Ishikawa (cell line): Measurements from ENCODE around the gene IL26.

ENCODE experiments used
- CEBPB ChIP-seq: IDR thresholded peaks from 2 replicates; pipeline ENCODE4 v1.6.1; 2012
- CREB1 ChIP-seq: IDR thresholded peaks from 2 replicates; pipeline ENCODE4 v1.6.1; 2012; ENCODE audit warnings: low read depth
- EGR1 ChIP-seq: IDR thresholded peaks from 2 replicates; pipeline ENCODE4 v1.6.1; 2012
- EP300 ChIP-seq: IDR thresholded peaks from 2 replicates; pipeline ENCODE4 v1.6.1; 2012; ENCODE audit warnings: borderline replicate concordance
- FOXM1 ChIP-seq: IDR thresholded peaks from 2 replicates; pipeline ENCODE4 v1.6.1; 2012; ENCODE audit warnings: low read depth, borderline replicate concordance
- NFIC ChIP-seq: IDR thresholded peaks from 2 replicates; pipeline ENCODE4 v1.6.1; 2012
- RAD21 ChIP-seq: IDR thresholded peaks from 2 replicates; pipeline ENCODE4 v1.6.1; 2012; ENCODE audit warnings: low read depth
- TAF1 ChIP-seq: IDR thresholded peaks from 2 replicates; pipeline ENCODE4 v1.6.1; 2012; ENCODE audit warnings: low read depth, mild to moderate bottlenecking
- TCF12 ChIP-seq: IDR thresholded peaks from 2 replicates; pipeline ENCODE4 v1.6.1; 2012; ENCODE audit warnings: low read depth
- TEAD4 ChIP-seq: IDR thresholded peaks from 2 replicates; pipeline ENCODE4 v1.6.1; 2012
- YY1 ChIP-seq: IDR thresholded peaks from 2 replicates; pipeline ENCODE4 v1.6.1; 2012; ENCODE audit warnings: low read depth
- ZBTB7A ChIP-seq: IDR thresholded peaks from 2 replicates; pipeline ENCODE4 v1.6.1; 2012; ENCODE audit warnings: low read depth
- TF ChIP-seq, protein P1 (sequence below): IDR thresholded peaks from 2 replicates; pipeline ENCODE4 v1.6.1; 2012
- TF ChIP-seq, protein P2 (sequence below): IDR thresholded peaks from 2 replicates; pipeline ENCODE4 v1.6.1; 2012; ENCODE audit warnings: low read depth, mild to moderate bottlenecking
- TF ChIP-seq, protein P3 (sequence below): IDR thresholded peaks from 2 replicates; pipeline ENCODE4 v1.6.1; 2012

IL26 gene

DNA sequence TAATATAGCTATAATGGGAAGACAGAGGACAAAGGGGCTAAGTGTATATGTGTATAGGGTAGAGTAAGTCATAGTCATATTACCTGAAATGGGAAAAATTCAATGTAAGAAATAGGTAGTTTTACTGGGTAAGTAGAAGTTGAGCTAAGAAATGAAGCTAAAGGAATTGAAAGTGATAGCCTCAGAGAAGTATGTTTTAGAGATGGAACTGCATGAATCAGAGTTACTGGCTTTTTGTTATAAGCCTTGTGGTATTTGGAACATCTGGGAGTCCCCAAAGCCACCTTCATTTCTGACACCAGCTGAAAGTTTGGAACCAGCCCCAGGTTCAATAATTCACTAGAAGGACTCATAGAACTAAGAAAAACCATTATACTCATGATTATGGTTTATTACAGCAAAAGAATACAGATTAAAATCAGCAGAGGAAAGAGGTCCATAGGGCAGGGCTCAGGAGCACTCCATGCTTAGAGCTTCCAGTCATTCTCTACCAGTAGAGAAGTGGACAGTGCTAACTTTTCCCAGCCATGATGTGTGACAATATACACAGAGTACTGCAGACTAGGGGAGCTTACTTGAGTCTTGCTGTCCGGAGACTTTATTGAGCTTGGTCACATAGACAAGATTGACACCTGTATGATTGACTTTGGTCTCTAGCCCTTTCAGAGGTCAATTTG lies 56.3 kb downstream of the IL26 start:
- TF ChIP-seq CREB1 (no peak), YY1 (no peak)
- TF ChIP-seq, protein P1, sequence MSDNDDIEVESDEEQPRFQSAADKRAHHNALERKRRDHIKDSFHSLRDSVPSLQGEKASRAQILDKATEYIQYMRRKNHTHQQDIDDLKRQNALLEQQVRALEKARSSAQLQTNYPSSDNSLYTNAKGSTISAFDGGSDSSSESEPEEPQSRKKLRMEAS, result no peak

DNA sequence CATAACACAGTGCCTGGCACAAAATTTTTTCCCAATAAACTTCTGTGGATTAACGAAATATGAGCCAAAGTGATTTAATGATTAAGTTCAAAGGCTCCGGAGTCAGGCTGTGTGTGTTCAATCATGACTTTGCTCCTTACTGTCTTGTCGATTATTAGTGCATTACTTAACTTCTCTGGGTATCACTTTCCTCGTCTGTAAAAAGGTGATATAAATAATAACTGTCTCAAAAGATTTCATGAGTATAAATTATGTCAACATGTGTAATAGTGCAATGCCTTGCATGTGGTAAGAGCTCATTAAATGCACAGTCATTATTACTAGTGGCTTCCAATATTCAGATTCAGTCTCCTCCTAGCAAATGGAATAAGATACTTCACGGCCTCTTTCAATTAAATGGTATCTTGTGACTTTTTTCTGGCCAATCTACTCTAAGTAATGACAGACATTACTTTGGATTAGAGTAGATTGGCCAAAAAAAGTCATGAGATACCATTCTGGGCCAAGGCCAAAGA lies 59.2 kb downstream of the IL26 start:
- no peak for TF ChIP-seq EGR1
- TF ChIP-seq FOXM1, result no peak
- TF ChIP-seq, protein P2, sequence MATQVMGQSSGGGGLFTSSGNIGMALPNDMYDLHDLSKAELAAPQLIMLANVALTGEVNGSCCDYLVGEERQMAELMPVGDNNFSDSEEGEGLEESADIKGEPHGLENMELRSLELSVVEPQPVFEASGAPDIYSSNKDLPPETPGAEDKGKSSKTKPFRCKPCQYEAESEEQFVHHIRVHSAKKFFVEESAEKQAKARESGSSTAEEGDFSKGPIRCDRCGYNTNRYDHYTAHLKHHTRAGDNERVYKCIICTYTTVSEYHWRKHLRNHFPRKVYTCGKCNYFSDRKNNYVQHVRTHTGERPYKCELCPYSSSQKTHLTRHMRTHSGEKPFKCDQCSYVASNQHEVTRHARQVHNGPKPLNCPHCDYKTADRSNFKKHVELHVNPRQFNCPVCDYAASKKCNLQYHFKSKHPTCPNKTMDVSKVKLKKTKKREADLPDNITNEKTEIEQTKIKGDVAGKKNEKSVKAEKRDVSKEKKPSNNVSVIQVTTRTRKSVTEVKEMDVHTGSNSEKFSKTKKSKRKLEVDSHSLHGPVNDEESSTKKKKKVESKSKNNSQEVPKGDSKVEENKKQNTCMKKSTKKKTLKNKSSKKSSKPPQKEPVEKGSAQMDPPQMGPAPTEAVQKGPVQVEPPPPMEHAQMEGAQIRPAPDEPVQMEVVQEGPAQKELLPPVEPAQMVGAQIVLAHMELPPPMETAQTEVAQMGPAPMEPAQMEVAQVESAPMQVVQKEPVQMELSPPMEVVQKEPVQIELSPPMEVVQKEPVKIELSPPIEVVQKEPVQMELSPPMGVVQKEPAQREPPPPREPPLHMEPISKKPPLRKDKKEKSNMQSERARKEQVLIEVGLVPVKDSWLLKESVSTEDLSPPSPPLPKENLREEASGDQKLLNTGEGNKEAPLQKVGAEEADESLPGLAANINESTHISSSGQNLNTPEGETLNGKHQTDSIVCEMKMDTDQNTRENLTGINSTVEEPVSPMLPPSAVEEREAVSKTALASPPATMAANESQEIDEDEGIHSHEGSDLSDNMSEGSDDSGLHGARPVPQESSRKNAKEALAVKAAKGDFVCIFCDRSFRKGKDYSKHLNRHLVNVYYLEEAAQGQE, result no peak
- TF ChIP-seq TCF12, result no peak
- no peak for TF ChIP-seq NFIC
- TF ChIP-seq YY1, result no peak
- TF ChIP-seq, protein P3, sequence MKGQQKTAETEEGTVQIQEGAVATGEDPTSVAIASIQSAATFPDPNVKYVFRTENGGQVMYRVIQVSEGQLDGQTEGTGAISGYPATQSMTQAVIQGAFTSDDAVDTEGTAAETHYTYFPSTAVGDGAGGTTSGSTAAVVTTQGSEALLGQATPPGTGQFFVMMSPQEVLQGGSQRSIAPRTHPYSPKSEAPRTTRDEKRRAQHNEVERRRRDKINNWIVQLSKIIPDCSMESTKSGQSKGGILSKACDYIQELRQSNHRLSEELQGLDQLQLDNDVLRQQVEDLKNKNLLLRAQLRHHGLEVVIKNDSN, result no peak
- TF ChIP-seq RAD21, result no peak
- TF ChIP-seq EP300, result no peak
- TF ChIP-seq CREB1, result no peak
- TF ChIP-seq TAF1, result no peak
- no peak for TF ChIP-seq CEBPB

DNA sequence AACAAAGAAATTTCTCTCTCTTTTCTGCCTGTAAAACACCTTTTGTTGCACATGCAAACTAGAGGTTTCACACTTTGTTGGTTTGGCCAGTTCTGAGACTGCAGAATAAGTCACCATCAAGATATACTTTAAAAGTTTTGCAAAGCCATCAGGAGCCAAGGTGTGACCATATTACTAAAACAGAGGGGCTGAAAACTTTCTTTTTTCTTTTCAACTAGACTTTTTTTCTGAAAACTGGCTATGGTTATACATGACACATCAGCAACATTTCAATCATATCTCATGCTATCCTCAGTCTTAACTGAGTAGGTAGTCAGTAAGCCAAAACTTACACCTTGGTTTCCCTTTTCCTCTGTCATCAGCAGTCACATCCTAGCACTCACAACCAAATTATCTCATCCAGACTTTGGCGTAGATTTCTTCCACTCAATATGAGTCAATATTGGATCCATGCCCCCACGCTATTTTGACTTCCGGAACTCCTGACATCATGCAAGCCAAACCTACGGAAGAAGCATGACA lies 62.0 kb downstream of the IL26 start:
- TF ChIP-seq EP300 (no peak), FOXM1 (no peak), ZBTB7A (no peak), TEAD4 (no peak), CREB1 (no peak), TAF1 (no peak), YY1 (no peak), TCF12 (no peak), CEBPB (no peak), RAD21 (no peak), EGR1 (no peak), NFIC (no peak)
- TF ChIP-seq, protein P1, result no peak
- TF ChIP-seq, protein P2, result no peak
- TF ChIP-seq, protein P3, result no peak

DNA sequence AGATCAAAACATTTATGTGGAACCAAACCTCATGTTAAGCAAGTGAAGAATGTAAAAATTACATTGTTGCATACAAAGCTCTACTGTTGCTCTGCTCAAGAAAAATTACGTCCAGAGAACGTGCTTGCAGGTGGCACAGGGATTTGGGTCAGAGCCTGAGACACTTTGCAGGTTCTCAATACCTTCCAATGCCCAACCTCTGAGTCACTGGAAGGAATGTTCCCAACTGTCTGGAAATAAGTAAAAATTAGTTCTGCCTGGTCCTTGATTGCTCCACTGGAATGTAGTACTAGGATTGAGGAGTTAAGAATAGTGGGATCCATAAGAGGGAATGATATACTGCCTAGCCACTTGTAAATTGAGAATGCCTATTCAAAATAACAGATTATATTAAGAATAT lies 63.2 kb downstream of the IL26 start:
- TF ChIP-seq TEAD4 (peak; percentile 87), EP300 (peak; percentile 76), YY1 (no peak), CEBPB (0 out of 2 replicates have a peak, but pooled peaks have one; percentile 29), RAD21 (no peak), TCF12 (peak; percentile 84), TAF1 (no peak), NFIC (peak; percentile 28; the same call in 1 of the 2 replicates), EGR1 (no peak), ZBTB7A (no peak), FOXM1 (no peak), CREB1 (no peak)
- TF ChIP-seq, protein P1, result 0 out of 2 replicates have a peak, but pooled peaks have one; percentile 26
- TF ChIP-seq, protein P2, result no peak
- TF ChIP-seq, protein P3, result no peak
